HG02885 (cell line): ENCODE data around the gene SF3A2.
A peak's percentile ranks its signal among the peaks of the same experiment; 100 is the strongest.

Experiments used
- ATAC-seq: cut with Tn5 transposase; IDR thresholded peaks from one replicate; pipeline ENCODE4 v1.9.1; 2021; ENCODE audit warnings: mild to moderate bottlenecking; ENCODE audit not compliant: unreplicated experiment, poor library complexity

Gene SF3A2

DNA sequence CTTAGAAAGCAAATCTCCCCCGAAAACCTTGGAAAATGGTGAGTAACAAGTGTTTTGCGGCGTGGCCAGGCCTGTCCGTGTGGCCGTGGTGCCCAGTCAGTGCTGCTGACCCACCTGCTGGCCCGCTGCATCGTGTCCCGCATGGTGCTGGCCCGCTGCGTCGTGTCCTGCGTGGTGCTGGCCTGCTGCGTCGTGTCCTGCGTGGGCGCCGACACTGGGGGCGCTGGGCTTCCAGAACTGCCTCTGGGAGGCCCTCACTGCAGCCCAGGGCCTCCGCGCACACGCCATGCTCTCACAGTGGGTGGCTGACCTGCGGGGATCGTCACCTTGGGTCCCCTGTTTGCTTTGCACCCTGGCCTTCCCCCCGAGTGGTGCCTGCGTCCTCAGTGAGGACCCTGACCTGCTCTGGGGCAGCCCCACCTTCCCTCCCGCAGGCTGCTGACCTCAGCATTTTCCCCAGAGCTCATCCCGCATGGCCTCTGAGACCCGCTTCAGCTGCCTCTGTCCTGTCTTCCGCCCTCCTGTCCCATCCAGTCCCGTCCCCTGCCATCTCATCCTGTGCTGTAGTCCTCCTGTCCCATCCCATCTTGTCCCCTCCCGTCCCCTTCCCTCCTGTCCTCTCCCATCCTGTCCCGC lies 11.1 kb upstream of the SF3A2 start:
- ATAC-seq, result no peak

DNA sequence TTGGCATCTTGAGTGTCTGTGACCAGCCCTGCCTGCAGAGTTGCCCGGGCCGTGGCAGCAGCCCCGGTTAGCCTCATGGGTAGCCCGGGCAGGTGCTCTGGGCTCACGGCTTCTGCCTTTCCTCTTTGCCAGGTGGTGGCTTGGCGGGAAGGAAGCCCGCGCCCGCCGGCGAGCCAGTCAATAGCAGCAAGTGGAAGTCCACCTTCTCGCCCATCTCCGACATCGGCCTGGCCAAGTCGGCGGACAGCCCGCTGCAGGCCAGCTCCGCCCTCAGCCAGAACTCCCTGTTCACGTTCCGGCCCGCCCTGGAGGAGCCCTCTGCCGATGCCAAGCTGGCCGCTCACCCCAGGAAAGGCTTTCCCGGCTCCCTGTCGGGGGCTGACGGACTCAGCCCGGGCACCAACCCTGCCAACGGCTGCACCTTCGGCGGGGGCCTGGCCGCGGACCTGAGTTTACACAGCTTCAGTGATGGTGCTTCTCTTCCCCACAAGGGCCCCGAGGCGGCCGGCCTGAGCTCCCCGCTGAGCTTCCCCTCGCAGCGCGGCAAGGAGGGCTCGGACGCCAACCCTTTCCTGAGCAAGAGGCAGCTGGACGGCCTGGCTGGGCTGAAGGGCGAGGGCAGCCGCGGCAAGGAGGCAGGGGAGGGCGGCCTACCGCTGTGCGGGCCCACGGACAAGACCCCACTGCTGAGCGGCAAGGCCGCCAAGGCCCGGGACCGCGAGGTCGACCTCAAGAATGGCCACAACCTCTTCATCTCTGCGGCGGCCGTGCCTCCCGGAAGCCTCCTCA lies 10.4 kb upstream of the SF3A2 start:
- ATAC-seq, result no peak

DNA sequence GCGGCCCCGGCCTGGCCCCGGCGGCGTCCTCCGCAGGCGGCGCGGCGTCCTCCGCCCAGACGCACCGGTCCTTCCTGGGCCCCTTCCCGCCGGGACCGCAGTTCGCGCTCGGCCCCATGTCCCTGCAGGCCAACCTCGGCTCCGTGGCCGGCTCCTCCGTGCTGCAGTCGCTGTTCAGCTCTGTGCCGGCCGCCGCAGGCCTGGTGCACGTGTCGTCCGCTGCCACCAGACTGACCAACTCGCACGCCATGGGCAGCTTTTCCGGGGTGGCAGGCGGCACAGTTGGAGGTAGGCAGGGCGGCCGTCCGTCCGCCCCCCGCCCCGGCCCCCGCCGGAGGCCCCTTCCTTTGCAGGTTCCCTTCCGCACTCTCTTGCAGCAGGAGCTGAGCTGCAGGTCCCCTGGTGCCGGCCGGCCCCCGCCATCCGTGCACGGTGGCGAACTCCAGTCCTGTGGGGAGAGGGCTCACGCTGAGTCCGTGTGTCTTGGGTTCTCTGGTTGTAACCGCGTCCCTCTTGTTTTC lies 9.7 kb upstream of the SF3A2 start:
- ATAC-seq, result no peak

DNA sequence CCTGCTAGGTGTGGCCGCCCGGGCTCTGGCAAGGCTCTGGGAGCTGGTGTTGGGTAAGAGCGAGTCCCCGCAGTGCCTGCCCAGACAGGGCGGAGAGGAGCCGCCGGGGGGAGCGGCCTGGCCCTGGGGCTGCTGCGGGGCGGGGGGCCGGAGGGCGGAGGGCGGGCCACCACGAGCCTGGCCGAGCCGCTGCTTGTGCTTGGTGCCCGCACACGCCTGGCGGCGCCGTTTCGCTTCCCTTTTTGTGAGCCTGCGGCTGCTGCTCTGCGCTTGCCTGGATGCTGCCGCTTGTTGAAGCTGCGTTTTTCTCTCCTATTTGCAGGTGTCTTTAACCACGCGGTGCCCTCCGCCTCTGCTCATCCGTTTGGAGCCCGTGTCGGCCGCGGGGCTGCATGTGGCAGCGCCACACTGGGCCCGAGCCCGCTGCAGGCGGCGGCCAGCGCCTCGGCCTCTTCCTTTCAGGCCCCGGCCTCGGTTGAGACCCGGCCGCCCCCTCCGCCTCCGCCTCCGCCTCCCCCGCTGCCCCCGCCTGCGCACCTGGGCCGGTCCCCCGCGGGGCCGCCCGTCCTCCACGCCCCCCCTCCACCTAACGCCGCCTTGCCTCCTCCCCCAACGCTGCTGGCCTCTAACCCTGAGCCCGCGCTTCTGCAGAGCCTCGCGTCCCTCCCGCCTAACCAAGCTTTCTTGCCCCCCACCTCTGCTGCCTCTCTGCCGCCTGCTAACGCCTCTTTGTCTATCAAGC lies 9.0 kb upstream of the SF3A2 start:
- ATAC-seq, result peak; percentile 54

DNA sequence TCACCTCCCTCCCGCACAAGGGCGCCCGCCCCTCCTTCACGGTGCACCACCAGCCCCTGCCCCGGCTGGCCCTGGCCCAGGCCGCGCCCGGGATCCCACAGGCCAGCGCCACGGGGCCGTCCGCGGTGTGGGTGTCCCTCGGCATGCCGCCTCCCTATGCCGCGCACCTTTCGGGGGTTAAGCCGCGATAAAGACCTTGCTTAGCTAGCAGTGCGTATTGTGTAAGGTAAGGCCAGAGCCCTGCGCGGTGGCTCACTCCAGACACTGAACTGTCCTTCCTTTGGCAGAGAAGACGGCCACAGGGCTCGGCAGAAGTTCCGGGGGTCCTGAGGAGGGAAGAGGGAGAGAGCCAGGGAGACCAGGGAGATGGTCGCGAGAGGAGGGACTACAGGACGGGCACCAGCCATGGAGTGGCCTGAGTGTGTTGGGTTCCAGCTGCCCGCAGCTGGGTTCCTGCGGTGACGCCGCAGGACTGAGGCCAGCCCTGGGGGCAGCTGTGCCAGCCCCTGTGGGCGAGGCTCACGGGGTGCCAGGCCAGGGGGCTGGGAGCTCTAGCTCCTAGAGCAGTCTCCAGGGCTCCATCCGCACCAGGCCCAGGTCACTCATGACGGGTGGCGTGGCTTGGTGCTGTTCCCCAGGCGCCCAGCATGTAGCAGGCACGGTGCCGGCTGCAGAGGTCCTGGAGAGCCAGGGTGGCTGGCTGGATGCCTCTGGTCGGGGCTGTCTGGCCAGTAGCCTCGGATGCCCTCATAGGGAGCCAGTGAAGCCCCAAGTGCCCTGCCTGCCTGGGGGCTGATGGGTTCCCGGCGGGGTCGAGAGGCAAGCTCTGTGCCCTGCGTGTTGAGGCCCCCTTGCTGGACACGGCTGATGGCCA lies 8.2 kb upstream of the SF3A2 start:
- ATAC-seq, result no peak

DNA sequence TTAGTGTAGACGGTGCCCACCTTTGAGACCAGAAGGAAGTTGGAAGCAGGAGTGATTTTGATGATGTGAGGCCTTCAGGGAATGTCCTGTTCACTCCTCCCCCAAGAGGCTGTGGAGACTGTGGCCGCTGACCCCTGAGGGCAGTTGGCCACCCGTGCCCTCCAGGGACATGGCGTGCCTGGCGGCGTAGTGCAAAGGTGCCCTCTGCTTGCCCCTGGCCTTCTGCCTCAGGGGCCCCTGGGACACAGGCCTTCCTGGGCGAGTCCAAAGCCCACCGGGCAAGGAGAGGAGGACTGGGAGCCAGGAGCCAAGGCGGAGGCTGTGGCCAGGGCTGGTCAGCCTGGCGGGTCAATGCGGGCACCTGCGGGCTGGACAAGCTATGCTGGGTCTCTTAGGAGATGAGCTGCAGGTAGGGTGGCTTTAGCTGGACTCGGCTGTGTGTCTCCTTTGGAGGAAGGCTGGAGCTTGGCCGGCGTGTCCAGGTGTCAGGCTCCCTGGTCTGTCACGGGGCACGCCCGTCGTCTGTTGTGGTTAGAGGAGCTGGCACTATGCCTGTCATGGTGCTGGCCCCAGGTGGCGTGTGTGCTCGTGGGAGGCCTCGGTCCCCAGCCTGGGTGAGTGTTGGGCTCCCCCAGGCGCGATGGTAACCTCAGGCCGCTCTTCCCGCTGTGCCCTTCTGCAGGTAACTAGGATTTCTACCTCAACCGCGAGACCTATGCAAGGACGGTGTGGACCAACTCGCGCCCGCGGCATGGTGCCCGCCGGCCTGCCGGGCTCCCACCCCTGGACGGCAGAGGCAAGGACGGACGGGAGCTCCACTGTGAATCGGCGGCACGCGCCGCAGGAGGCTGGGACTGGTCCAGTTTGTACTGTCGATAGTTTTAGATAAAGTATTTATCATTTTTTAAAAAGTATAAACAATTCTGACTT lies 7.3 kb upstream of the SF3A2 start:
- ATAC-seq, result no peak

DNA sequence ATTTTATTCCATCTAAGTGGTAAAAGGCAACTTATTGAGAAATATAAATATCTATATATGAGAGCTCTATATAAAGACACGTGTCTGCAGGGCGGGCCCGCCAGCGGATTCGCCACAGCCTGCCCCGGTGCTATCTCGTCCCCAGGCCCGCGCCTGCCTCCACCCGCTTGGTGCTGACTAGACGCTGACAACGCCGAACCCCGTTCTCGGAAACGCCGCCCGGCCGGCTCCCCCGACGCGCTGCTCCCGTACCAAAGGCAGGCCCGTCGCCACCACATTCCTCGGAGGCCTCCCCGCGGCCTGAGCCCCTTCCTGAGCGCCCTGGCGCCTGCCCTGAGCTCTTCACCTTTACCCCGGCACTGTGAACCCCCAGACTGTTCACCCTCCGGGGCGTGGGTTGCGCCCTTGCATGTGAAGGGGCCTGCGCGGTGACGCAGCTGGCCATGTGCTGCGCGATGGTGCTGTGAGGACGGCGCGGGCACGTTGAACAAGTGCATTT lies 6.5 kb upstream of the SF3A2 start:
- ATAC-seq, result no peak

DNA sequence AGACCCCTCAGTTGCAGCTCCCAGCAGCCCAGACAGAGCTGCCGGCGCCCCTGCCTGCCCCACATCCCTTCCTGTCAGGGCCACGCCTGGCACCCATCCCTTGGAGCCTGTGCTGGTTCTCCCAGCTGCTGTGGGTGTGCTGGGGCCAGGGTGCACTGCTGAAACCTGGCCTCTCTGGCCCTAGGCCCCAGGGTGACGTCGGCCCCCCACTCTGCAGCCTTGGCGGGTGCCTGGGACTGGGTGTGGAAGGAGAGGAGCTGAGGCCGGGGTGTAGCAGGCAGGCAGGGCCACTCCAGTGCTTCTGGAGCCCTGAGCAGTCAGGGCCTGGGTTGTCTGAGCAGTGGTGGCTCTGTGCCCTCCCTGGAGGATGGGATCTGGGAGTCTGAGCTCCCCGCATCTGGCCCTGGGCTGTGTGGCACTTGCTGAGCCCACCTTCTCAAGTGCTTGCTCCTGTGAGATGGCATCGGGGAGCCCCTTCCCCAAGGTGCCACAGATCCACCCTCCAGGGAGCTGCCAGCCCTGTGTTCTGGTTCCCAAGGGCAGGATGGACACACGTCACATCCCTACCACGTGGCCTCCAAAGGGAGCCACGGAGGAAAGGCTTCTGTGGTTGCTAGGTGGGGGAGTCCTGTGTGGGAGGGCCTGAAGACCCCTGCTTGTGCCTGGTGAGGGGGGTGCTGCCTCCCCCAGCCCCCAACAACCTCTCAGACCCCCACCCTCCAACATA lies 5.7 kb upstream of the SF3A2 start:
- ATAC-seq, result no peak

DNA sequence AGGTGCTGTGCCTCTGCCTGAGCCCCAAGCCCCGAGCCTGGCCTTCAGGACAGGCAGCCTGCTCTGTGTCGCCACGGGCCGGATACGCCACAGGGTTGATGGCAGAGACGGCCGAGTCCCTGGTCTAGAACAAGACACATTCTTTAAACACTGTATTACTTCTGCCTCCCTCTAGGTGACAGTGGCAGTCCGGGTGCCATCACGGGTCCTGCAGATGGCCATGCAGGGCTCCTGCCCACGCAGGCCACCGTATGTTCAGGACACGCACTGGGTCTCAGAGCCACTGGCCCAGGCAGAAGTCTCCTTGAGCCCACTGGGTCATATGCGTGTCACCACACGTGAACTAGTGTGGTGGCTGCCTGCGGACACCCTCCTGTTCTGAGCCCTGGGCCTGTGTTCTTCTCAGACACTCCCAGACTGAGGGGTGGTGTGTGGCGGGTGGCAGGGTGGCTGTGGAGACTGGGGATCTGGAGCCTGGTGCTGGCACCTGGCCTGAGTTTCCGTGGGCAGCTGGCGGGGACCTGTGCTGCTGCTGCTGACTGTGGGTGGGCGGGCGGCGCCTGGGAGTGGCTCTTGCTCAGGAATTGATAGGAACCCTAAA lies 4.9 kb upstream of the SF3A2 start:
- no peak for ATAC-seq

DNA sequence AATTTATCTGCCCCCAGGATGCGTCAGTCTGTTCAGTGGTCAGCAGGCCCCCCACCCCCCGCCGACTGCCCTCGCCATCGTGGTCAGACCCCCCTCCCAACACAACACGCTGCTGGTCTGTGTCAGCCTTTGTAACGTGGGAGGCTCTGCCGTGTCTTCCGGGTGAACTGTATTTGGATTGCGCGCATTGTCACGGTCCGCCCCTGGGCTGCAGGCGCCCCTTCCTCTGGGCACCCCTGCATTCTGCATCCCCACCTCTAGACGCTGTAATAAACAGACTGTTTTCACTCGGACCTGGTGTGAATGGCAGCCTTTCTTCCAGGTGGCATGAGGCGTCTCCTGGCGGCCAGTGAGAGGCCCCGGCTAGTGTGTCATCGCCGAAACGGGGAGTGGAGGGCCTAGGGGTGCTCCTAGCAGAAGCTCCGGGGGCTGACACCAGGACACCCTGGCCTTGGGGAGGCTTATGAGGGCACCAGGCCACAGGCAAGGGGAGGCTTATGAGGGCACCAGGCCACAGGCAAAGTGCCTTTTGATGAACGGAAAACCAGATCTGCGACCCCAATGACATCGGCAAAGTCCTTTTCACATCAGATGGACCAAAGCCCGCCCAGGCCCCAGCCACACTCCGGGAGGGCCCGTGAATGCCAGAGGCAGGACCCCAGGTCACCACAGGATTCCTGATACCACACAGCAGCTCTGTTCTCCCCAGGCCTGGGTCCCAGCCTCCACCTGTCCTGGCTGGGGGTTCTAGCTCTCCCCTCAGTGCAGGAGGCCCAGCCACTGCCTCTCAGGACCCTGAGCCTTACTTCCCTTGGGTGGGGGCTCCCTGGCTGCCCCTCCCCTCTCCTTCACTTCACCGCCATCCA lies 4.1 kb upstream of the SF3A2 start:
- ATAC-seq, result no peak

DNA sequence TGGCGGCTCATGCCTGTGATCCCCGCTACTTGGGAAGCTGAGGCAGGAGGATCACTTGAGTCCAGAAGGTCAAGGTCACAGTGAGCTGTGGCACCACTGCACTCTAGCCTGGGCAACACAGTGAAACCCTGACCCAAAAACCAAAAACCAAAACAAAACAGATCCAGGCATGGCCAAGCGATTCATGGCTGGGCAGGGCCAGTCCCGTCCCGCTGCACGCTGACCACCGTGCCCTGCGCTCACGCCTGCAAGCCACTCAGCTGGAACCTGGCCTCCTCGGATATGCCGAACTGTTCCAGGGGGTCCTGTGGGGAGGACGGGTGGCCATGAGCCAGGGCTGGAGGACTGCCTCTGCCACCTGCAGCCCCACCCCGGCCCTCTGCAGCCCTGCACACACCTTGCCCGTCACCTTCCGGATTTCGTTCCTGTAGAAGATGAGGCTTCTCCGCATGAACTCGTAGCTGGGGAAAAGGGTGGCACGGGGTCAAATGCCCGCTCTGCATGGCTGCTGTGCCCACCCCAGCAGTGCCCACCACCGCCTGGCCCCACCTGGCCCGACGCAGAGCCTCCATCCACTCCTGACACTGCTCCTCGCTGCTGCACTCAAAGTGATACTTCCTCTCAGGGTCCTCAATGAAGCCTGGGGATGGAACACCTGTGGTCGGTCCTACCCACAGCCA lies 2.9 kb upstream of the SF3A2 start:
- no peak for ATAC-seq

DNA sequence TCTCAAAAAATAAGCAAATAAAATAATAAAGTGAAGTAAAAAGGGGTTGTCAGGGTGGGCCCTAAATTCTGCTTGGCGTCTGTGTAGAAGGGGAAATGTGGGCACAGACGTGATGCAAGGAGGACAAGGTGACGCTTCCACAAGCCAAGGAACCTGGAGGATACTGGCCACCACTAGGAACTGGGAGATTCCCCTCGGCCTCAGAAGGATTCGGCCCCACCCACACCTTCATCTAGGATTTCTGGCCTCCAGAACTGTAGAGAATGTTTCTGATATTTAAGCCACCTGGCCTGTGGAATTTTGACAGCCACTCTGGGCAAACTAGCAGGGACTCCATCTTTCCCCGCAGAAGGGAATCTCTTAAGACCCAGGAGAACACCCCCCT lies 1.6 kb upstream of the SF3A2 start:
- ATAC-seq, result no peak

DNA sequence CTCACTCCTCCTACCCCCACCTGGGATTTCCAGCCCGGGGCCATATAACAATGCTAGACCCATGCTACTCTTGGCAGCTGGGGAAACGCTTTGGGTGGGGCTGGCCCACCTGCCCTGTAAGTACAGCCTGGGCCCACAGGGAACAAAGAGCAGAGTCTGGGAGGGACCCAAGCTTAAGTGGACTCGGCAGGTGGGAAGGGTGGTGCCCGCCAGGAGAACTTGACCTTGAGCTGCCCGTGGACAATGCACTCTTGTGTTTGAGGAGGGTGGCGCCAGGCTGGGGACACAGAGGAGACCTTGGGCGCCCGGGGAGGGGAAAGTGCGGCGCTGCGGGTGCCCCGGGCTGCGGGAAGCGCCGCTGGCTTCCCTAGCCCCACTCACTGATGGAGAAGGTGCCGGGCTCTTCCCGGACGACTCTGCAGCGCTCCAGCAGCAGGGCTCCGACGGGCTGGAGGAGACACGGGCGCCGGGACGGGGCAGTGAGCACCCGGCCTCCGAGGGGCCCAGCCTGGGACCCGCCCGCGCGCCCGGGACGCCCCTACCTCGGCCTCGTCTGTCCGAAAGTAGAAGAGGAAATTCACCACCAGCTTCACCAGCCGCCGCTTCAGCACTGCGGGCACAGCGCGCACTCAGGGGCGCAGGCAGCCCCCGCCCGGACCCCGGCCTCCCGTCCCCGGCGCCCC lies 1.1 kb upstream of the SF3A2 start:
- ATAC-seq, result peak; percentile 9

DNA sequence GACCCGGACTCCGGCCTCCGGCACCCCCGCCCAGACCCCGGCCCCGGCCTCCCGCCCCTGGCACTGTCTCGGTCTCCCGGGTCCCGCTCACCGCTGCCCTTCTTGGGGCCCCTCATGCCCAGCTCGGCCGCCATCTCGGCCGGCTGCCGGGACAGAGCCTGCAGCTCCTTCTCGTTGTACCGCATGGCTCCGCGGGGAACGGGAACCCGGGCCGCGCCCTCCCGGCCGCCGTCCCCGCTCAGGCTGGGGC lies 635 bp upstream of the SF3A2 start:
- ATAC-seq, result peak; percentile 14

DNA sequence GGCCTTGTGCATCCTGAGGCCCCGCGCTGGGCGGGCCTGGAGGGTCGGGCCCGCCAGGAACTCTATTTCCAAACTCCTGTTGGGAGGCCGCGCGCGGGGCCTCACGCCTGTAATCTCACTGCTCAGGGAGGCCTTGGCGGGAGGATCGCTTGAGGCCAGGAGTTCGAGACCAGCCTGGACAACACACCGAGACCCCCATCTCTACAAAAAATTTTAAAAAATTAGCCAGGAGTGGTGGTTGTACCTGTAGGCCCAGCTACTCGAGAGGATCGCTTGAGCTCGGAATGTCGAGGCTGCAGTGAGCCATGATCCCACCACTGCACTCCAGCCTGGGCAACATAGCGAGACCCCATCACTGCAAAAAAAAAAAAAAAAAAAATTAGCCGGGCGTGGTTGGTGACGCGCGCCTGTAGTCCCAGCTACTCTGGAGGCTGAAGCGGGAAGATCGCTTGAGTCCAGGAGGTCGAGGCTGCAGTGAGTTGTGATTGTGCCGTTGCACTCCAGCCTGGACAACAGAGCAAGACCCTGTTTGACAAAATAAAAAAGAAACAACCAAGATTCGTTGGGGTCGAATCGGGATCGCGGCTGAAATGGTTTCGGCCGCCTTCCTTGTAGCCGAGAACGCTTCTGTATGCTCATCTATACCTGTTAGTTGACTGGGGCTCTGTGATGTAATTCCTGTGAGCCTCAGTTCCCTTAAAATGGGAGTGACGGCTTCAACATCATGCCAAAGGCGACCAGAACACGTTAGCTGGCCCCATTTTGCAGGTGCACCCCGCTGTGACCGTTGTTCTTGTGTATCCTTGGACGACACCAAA lies 636 bp downstream of the SF3A2 start:
- no peak for ATAC-seq

DNA sequence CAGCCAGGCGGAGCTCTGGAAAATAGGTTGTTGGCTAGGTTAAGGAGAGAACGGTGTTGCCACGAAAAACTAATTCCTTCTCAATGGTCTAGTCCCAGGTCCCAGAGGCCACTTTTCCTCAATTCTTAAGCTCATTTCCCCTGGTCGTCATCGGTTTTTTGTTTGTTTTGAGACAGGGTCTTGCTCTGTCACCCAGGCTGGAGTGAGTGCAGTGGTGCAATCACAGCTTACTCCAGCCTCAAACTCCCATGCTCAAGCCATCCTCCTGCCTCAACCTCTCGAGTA lies 1.2 kb downstream of the SF3A2 start:
- no peak for ATAC-seq
